SH-SY5Y (cell line): ENCODE data around the gene LRFN4.

Experiments
- GATA2 ChIP-seq: IDR thresholded peaks from 2 replicates; pipeline ENCODE4 v1.6.1; 2011; ENCODE audit warnings: mild to moderate bottlenecking, low read depth, low read length
- GATA3 ChIP-seq: IDR thresholded peaks from 2 replicates; pipeline ENCODE4 v1.6.1; 2011; ENCODE audit warnings: low read depth, mild to moderate bottlenecking, low read length, moderate library complexity

DNA sequence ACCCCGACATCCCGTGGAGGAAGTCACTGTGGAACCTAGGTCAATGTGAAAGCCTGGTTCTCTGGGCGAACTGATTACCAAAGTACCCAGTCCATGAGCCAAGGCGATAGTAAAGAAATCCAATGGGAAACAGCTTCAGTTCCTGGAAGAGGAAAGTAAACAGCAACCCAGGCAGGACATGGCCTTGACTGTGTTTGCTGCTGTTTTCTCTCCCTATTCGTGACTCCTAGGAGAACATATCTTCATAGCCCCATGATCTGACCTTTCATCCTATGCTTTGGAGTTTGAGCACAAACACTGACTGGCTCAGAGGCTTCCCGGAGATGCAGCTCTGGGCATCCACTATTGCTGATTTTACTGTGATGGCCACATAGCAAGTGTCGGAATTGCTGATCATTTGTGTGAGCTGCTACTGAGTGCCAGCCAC is 45.1 kb downstream of the LRFN4 start:
- TF ChIP-seq GATA2 (no peak), GATA3 (no peak)
